GM18867 (cell line): Measurements from ENCODE around the gene SYS1.

Experiments used
- ATAC-seq: cut with Tn5 transposase; IDR thresholded peaks from one replicate; pipeline ENCODE4 v1.9.1; 2021; ENCODE audit warnings: mild to moderate bottlenecking, moderate library complexity; ENCODE audit not compliant: unreplicated experiment

SYS1 gene

GRCh38 chr20:45354423-45355208 is 8.3 kb upstream of the SYS1 start:
- no peak for ATAC-seq

- no peak for ATAC-seq
Observed at GRCh38 chr20:45355209-45356084, 7.5 kb upstream of the SYS1 start.

GRCh38 chr20:45358282-45359068 is 4.5 kb upstream of the SYS1 start:
- no peak for ATAC-seq

- ATAC-seq: no peak
Observed at GRCh38 chr20:45359069-45359405, 3.9 kb upstream of the SYS1 start.

GRCh38 chr20:45359406-45360148 is 3.4 kb upstream of the SYS1 start:
- no peak for ATAC-seq

- no peak for ATAC-seq
Observed at GRCh38 chr20:45361793-45362192, 1.2 kb upstream of the SYS1 start.

- ATAC-seq: peak; percentile 6
Observed at GRCh38 chr20:45363611-45364492, 896 bp downstream of the SYS1 start.

GRCh38 chr20:45365444-45365970 is 2.6 kb downstream of the SYS1 start:
- no peak for ATAC-seq

- ATAC-seq: no peak
Observed at GRCh38 chr20:45366192-45366591, 3.2 kb downstream of the SYS1 start.

- ATAC-seq: no peak
Observed at GRCh38 chr20:45366631-45367030, 3.7 kb downstream of the SYS1 start.

- ATAC-seq: no peak
Observed at GRCh38 chr20:45367126-45367525, 4.2 kb downstream of the SYS1 start.

GRCh38 chr20:45368221-45368980 is 5.4 kb downstream of the SYS1 start:
- peak; percentile 83 for ATAC-seq

GRCh38 chr20:45370571-45371160 is 7.7 kb downstream of the SYS1 start:
- ATAC-seq: no peak

GRCh38 chr20:45372241-45372640 is 9.3 kb downstream of the SYS1 start:
- ATAC-seq: no peak

- ATAC-seq: no peak
Observed at GRCh38 chr20:45372646-45373352, 9.8 kb downstream of the SYS1 start.

- ATAC-seq: peak; percentile 69
Observed at GRCh38 chr20:45373353-45374100, 10.6 kb downstream of the SYS1 start.

- ATAC-seq: no peak
Observed at GRCh38 chr20:45374101-45374467, 11.1 kb downstream of the SYS1 start.
